Activated CD4-positive, CD25-positive, alpha-beta regulatory T cell treated with anti-CD3 and anti-CD28 coated beads, Interleukin-2, amount 50 U/mL, for 24 hours (primary cell): ENCODE results near the gene SPAM1.
"Not testable (repeated sequence)": the region's sequence is repeated elsewhere in the genome, so short reads cannot be mapped to it uniquely, and the experiment has no call there.

Experiments
- ATAC-seq, 2 donors: fragments of 150-1000 bp; cut with Tn5 transposase; one replicate each; pipeline ENCODE4 v1.10.0; 2021; ENCODE audit warnings: mild to moderate bottlenecking in 1 of 2, moderate library complexity in 1 of 2

The SPAM1 gene

DNA sequence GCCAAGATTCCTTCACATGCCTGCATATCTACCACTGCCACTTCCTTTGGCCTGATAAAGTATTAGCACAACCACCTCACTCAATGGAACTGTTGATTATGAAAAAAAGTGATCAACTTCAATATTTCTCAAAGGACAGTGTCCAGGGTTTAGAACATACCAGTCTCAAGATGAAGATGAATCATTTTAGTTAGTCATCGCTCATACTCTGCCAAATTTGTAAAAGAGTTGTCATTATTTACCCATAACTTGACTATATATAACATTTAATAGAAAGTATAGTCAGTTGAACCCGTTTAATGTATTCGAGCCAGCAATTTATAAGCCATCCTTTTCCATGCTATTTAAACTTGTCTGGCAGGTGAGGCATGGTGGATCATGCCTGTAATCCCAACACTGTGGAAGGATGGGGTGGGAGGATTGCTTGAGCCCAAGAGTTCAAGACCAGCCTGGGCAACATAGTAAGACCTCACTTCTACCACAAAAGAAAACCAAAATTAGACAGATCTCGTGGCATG is 33.2 kb downstream of the SPAM1 start:
- no peak for ATAC-seq

DNA sequence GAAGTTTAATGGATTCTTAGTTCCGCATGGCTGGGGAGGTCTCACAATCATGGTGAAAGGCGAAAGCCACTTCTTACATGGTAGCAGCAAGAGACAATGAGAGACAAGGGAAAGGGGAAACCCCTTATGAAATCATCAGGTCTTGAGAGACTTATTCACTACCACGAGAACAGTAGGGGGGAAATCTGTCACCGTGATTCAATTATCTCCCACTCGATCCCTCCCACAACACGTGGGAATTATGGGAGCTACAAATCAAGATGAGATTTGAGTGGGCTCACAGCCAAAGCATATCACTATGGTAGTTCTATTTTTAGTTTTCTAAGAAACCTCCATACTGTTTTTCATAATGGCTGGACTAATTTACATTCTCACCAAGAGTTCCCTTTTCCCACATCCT is 36.7 kb downstream of the SPAM1 start:
- no peak for ATAC-seq

DNA sequence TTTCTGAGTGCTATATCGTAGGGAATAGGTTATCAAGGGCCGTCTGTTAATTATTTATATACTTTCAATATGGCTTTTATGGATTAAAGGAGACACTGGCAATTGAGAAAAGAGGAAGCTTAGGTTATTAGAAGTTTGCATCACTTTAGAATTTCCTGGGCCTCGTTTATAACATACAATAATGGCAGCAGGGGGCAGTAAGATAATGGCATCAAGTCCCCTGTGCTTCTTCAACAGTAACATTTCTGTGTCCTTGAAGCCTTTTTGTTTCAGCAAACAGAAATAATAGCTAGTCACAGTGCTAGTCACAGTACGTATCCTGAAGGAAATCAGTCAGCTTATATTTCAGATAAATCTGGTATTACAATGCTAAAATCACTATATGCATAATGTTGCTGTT is 41.9 kb downstream of the SPAM1 start:
- no peak for ATAC-seq

DNA sequence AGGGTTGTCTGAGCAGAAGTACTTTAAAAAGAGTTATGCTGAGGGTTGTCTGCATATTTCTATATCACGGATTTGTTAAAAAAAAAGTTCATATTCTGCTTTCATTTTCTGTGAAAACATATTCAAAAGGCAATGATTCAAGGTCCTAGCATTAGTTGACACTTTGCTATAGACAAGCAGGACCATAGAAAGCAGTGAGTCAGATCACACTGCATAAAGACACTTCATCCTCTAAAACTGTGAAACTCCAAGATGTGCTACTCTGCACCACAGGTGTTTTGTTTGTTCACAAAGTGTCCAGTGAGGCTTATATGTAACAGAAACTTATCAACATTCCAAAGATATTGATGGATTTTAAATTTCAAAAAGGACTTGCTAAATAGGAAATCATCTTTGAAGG is 47.0 kb downstream of the SPAM1 start:
- ATAC-seq, result no peak

DNA sequence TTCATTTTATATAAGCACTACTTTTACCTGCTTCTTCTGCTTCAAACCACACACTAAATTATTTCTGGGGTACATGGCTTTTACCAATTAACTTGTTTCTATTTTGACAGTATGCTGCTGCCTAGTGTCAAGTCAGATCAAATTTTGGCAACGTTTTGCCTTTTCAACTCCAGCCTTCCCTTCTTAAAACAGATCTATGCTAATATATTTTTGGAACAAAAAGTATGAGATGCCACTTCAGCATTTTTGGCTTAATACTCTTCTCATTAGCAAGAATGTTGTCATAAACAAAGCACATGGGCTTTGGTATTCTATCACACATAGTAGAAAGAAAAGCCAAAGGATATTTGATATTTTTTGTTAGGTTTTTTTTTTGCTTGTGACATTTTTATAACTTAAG is 47.8 kb downstream of the SPAM1 start:
- ATAC-seq, result no peak

DNA sequence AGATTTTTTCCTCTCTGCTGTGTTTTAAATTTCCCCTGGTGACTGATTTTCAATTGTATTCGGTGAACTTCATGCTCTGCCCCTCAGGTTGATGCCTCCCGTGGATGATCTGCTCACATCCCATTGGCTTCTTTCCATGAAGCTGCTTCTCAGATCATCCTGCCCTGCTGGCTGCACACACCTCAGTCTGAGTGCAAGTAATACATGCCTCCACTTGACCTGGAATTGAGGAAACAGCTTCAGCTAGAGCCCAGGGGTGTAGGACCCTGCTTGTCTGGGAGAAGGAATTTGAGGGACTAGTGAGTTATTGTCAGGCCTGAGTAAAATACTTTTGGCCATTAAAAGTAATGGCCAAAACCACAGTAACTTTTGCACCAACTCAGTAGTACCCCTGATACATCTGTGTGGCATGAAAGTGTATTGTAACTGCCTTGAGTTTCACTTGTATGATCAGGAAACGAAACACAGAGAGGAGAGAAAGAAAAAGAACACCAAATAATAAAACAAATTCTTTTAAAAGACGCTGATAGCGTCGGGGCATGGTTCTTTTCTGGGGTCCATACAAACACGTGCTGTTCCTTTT is 49.4 kb downstream of the SPAM1 start:
- ATAC-seq, result no peak

DNA sequence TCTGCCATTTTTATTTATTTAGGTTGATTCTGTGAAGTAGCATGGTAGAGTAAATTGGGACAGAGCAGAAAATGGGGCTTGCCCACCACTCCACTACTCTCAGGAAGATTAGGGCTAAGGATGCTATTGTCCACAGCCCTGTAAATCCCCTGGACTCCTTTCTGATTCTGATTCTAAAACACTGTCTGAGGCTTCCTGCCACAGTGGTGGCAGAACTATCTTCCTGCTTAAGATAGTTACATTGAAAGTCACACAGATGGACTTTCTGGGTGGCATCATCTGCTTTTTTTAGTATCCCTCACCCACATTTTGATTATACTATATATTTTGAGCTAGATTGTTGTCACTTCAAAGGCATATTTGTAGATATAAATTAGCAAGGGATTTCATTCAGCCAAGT is 50.0 kb downstream of the SPAM1 start:
- no peak for ATAC-seq

DNA sequence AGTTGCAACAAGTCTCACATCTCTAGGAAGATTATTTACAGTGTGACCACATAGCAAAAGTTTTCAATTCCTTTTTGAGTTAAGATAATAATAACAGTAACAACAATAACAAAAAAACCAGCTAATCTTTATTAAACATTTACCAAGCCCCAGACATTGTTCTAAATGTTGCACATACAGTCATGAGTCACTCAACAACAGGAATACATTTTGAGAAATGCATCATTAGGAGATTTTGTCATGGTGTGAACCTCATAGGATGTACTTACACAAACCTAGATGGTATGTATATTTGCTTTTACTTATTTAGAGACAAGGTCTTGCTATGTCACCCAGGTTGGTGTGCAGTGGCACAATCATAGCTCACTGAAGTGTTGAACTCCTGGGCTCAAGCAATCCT is 52.0 kb downstream of the SPAM1 start:
- ATAC-seq, result no peak

DNA sequence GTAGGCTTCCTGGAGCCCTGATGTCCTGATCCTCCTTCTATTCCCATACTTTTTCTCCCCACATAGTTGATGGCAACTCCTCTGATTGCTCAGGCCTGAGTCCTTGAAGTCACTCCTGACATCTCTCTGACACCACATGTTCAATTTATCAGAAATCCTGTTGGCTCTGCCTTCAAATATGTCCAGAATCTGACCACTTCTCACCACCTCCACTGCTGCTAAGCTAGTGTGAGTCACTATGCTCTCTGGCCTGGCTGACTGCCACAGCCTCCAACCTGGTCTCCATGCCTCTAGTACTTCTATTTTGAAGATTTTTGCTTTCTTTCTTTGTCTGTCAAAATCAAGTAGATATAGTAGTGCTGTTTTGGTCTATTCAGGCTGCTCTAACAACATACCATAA is 54.8 kb downstream of the SPAM1 start:
- ATAC-seq, result no peak

DNA sequence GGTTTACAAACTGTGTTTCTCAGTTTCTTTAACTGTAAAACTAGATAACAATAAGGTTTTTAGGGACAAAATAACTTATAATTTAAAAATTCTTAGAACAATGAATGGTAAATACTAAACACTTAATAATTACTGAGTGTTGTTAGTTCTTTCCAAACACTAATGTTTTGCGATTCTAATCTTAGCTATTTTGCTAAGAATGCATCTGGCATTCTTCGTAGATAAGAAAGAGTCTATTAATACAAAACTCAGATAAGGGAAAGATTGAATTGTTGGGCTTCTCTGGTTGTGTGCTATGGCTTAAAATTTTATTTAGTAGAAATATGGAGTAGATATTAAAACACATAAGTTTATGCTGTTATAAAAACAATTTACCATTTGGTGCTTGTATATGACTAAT is 62.4 kb downstream of the SPAM1 start:
- ATAC-seq, result no peak

DNA sequence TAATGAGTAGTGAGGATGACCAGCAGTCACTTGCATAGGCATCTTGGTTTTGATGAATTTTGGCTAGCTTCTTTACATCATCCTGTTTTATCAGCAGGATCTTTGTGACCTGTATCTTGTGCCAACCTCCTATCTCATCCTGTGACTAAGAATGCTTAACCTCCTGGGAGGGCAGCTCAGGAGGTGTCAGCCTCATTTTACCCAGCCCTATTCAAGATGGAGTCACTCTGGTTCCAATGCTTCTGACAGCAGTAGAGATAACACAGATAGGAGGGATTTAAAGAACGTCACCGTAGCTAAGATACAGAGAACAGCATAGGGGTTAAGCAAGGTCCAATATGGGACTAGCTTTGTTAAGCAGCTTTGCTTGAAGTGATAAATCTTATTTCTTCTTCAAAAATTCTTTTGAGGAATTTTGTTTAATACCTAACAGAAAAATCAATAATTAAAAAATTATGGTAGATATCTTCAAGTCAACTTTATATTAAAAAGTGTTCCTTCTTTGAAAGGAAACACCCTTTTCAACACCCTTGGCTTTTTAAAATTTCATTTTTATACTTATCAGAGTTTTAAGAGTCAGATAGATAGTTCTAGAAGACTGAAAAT is 68.0 kb downstream of the SPAM1 start:
- no peak for ATAC-seq

DNA sequence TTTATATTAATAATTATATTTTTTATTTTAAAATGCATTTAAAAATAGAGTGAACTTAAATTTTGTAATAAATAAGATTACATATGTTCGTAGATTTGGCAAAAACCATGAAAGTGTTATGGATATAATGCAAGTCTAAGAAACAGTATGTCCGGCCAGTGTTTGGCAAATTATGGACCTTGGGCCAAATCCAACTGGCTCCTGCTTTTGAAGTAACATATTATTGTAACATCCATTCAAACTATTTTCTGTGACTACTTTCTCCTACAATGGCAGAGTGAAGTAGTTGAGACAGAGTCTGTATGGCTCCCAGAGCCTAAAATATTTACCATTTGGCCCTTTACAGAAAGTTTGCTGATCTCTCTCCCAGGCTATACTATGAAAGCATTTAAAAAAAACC is 69.0 kb downstream of the SPAM1 start:
- ATAC-seq, result no peak

DNA sequence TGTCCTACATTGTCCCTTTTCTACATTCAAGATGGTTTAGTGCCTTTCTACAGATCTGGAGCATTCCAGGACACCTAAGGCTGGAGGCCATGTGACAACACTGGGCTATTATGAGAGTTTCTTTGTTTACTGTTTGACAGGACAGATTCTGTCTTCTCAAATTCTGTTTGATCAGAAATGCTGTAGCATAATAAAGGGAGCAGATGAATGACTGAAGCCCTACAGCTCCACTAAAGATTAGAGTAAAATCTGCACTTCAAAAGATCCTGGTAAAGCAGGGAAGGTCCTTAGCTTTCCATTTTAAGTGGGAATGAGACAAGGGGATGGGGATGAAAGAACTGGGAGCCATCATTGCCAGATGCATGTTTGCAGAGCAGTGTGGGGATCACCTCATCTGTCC is 69.4 kb downstream of the SPAM1 start:
- ATAC-seq, result no peak

DNA sequence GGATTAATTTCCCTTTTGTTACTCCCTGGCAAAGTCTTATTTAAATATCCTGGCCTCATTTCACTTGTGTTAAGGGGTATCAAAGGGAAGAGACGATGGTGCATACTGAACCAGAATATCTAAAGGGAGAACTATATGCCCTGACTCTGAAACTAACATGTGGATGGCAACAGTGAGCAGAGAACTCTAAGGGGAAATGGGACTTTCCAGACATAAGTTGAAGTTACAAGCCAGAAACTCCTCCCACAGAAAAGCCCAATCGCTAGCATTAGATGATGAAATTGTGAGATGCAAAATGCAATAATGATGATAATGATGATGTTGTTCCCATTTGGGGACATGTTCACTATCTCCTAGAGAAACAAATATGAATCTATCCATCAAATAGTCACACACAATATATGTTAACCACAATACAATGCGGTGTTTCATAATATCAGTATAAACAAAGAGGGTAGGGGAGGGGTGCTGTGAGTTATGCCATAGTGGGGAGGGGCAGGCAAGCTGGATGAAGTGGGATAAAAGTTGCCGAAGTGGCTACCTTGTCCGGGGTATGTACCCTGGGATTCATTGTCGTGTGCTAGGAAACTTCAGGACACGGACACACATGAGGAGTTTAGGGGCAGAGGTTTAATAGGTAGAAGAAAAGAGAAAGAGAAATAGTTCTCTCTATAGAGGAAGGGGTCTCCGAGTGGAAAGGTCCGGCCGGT is 70.7 kb downstream of the SPAM1 start:
- no peak for ATAC-seq

DNA sequence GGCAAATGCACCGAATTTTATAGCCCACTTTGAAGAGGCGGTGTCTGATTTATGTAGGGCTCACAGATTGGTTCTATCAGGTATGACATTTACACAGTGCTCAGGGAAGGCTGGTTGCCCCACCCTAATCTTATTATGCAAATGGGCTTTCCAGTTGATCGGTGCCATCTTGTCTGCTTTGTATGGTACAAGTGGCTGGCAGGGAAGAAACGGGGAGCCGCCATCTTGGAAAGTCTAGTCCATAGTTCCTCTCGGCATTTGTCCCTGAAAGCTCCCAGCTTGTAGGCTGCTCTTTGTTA is 71.2 kb downstream of the SPAM1 start:
- no peak for ATAC-seq

DNA sequence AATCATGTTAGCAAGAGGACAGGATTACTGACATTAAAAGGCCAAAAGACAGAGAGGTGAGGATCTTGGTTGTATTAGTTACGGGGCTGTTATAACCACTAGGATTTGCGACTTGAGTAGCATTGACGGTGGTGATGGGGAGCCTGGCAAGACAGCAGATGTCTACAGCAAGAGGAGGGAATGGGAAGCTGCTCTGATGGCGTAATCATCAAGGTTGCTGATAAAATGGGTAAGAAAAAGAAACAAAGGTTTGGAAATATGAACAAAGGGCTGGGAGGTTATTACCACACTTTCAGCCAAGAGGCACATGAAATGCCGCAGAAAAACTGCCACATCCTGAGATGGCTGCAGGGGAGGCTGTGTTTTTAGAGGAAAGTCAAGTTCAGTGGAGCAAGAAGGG is 73.9 kb downstream of the SPAM1 start:
- ATAC-seq, result no peak

DNA sequence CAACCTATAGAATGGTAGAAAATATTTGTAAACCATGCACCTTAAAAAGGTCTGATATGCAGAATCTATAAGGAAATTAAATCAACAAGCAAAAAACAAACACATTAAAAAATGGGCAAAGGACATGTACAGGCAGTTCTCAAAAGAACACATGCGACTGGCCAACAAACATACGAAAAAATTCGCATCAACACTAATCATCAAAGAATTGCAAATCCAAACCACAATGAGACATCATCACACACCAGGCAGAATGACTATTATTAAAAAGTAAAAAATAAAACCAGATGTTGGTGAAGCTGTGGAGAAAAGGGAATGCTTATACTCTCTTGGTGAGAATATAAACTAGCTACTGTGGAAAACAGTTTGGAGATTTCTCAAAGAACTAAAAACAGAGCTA is 74.7 kb downstream of the SPAM1 start:
- ATAC-seq, result no peak

DNA sequence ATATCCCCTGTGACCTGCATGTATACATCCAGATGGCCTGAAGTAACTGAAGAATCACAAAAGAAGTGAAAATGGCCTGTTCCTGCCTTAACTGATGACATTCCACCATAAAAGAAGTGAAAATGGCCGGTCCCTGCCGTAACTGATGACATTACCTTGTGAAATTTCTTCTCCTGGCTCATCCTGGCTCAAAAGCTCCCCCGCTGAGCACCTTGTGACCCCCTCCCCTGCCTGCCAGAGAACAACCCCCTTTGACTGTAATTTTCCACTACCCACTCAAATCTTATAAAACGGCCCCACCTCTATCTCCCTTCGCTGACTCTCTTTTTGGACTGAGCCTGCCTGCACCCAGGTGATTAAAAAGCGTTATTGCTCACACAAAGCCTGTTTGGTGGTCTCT is 83.3 kb downstream of the SPAM1 start:
- ATAC-seq, result not testable (repeated sequence)

DNA sequence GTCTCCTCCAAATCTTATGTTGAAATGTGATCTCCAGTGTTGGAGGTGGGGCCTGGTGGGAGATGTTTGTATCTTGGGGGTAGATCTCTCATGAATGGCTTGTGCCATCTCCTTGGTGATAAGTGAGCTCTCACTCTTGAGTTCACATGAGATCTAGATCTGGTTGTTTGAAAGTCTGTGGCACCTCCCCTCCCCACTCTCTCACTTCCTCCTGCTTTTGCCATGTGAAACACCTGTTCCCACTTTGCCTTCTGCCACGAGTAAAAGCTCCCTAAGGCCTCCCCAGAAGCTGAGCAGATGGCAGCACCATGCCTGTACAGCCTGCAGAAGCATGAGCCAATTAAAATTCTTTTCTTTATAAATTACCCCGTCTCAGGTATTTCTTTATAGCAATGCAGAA is 84.3 kb downstream of the SPAM1 start:
- no peak for ATAC-seq
